ENCODE results near the gene OR8B4. TPM values are rescaled to one million over a fixed set of nuclear protein-coding genes. Genes with fewer than 3 reads are reported as not detected.
"Not testable (repeated sequence)": the region's sequence is repeated elsewhere in the genome, so short reads cannot be mapped to it uniquely, and the experiment has no call there.

OR8B4 gene
- total RNA-seq, 1 experiment from 2014 or later = not detected

DNA sequence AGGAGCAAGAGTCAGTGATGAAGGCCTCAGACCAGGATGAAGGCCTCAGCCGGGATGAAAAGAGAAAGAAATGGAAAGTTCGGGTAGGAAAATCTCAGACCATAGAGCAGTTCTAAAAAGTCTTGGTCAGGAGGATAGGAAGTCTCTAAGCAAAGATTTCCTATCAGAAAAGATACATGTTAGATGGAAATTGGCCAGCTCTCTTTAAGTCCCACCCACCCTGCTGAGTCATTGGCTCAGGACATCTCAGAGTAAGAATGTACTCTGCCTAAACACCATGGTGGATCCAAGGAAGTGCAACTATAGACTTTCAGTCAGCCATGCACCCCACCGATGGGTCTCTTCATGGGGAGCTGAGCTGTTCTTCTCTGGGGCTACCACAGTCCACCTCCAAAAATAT lies 30.3 kb downstream of the OR8B4 start:
- no peak for DNase-seq
- H3K36me3 Mint-ChIP-seq (ENCODE audit: insufficient read depth, unreplicated experiment) = no peaks in the 10 kb centered on the region
- CTCF ChIA-PET = no interaction called here
- no peak overlapping the region for H3K27ac Mint-ChIP-seq (ENCODE audit: unreplicated experiment)
- H3K4me3 Mint-ChIP-seq (ENCODE audit: low read depth, unreplicated experiment) = no peak overlapping the region
- no peaks in the 10 kb centered on the region for H3K4me1 Mint-ChIP-seq (ENCODE audit: low read depth, unreplicated experiment)
- BruUV-seq (replicated peaks) = no TSS peak
- intact Hi-C loops (cut with micrococcal nuclease; ENCODE audit: unreplicated experiment) = no loop called here
- no peaks in the 10 kb centered on the region for H3K27me3 Mint-ChIP-seq (ENCODE audit: unreplicated experiment)
- peaks cover 4% of the 10 kb centered on the region for H3K9me3 Mint-ChIP-seq (ENCODE audit: low read depth, unreplicated experiment)
- TF ChIP-seq, protein P1, sequence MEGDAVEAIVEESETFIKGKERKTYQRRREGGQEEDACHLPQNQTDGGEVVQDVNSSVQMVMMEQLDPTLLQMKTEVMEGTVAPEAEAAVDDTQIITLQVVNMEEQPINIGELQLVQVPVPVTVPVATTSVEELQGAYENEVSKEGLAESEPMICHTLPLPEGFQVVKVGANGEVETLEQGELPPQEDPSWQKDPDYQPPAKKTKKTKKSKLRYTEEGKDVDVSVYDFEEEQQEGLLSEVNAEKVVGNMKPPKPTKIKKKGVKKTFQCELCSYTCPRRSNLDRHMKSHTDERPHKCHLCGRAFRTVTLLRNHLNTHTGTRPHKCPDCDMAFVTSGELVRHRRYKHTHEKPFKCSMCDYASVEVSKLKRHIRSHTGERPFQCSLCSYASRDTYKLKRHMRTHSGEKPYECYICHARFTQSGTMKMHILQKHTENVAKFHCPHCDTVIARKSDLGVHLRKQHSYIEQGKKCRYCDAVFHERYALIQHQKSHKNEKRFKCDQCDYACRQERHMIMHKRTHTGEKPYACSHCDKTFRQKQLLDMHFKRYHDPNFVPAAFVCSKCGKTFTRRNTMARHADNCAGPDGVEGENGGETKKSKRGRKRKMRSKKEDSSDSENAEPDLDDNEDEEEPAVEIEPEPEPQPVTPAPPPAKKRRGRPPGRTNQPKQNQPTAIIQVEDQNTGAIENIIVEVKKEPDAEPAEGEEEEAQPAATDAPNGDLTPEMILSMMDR (IDR thresholded peaks at IDR 0.05; ENCODE audit: unreplicated experiment) = no peak

DNA sequence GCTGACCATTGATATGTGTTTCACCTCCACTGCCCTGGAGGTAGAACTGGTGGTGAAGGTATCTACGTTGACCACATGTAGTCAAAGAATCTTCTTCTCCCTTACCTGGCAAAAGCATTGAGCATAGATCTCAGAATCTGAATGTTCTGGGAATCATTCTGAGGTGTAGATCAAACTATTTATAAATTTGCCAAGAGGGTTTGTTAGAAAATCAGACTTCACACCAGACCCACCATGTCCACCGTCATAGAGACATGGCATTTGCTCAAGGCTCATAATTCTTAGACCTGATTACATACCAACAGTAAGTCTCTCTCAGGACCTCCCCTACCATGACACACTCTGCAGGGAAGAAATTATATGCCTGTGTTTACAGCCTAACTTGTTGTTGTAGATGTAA lies 40.3 kb downstream of the OR8B4 start, which contains the start of gene OR8B2:
OR8B2 (minus strand) TSS at position 101 of the 400 bp plus-strand sequence. CDS start 1,156 bp downstream, outside the sequence.
- BruUV-seq (replicated peaks) = no TSS peak
- CTCF ChIA-PET = interaction anchor here (0.6 kb wide), 1 partner anchor 1299 kb away, joined by 5 read pairs; no protein-coding TSS in a partner anchor
- H3K27ac Mint-ChIP-seq (ENCODE audit: unreplicated experiment) = no peak within 1 kb of the TSS
- intact Hi-C loops (cut with micrococcal nuclease; ENCODE audit: unreplicated experiment) = no loop called here
- H3K9me3 Mint-ChIP-seq (ENCODE audit: low read depth, unreplicated experiment) = no peaks in the 10 kb centered on the region
- H3K4me3 Mint-ChIP-seq (ENCODE audit: low read depth, unreplicated experiment) = no peak within 1 kb of the TSS
- H3K4me1 Mint-ChIP-seq (ENCODE audit: low read depth, unreplicated experiment) = no peaks in the 10 kb centered on the region
- no peaks in the 10 kb centered on the region for H3K36me3 Mint-ChIP-seq (ENCODE audit: insufficient read depth, unreplicated experiment)
- TF ChIP-seq, protein P1 (IDR thresholded peaks at IDR 0.05; ENCODE audit: unreplicated experiment) = no peak
- DNase-seq = no peak
- H3K27me3 Mint-ChIP-seq (ENCODE audit: unreplicated experiment) = no peaks in the 10 kb centered on the region

DNA sequence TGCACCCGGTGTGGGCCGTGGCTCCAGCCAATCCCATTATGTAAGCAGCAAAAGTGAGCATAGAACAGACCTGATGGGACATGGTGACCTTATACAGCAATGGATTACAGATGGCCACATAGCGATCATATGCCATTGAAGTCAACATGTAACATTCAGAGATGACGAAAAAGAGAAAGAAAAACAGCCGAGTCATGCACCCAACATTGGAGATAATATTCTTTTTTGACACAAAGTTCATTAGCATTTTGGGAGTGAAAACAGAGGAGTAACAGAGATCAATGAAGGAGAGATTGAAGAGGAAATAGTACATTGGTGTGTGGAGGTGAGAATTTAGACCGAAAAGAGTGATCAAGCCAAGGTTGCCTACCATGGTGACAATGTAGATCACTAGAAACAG lies 41.8 kb downstream of the OR8B4 start:
- H3K27me3 Mint-ChIP-seq (ENCODE audit: unreplicated experiment); H3K4me3 Mint-ChIP-seq (ENCODE audit: low read depth, unreplicated experiment); H3K27ac Mint-ChIP-seq (ENCODE audit: unreplicated experiment); intact Hi-C loops (cut with micrococcal nuclease; ENCODE audit: unreplicated experiment); CTCF ChIA-PET; H3K36me3 Mint-ChIP-seq (ENCODE audit: insufficient read depth, unreplicated experiment); H3K9me3 Mint-ChIP-seq (ENCODE audit: low read depth, unreplicated experiment); H3K4me1 Mint-ChIP-seq (ENCODE audit: low read depth, unreplicated experiment); BruUV-seq (replicated peaks); DNase-seq: not testable (repeated sequence)

DNA sequence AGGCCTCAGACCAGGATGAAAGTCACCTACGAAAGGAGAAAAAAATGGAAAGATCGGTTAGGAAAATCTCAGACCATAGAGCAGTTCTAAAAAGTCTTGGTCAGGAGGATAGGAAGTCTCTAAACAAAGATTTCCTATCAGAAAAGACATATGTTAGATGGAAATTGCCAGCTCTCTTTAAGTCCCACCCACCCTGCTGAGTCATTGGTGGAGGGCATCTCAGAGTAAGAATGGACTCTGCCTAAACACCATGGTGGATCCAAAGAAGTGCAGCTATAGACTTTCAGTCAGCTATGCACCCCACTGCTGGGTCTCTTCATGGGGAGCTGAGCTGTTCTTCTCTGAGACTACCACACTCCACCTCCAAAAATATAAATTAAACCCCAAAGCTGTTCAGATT lies 44.1 kb downstream of the OR8B4 start:
- intact Hi-C loops (cut with micrococcal nuclease; ENCODE audit: unreplicated experiment) = no loop called here
- CTCF ChIA-PET = no interaction called here

DNA sequence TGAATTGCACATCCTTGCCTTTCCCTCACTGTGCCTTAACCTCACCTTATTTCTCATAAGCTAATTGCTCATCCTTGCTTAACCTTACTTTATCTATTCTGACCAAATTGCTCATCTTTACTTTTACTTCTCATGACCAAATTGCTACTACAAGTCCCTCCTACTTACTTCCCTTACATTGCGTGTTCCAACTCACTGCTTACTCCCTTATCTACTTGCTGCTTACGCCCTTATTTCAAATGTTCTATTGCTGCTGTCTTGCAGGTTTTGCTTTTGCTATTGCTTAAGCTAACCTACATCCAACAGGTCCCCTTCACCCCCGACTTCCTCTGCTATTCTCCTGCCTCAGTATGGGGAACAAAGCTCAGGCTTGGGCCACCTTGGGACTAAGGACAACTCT lies 48.4 kb downstream of the OR8B4 start:
- TF ChIP-seq, protein P1 (IDR thresholded peaks at IDR 0.05; ENCODE audit: unreplicated experiment) = no peak
- Mint-ChIP-seq H3K9me3 (ENCODE audit: low read depth, unreplicated experiment) (no peaks in the 10 kb centered on the region), H3K27ac (ENCODE audit: unreplicated experiment) (no peak overlapping the region), H3K4me3 (ENCODE audit: low read depth, unreplicated experiment) (no peak overlapping the region), H3K27me3 (ENCODE audit: unreplicated experiment) (no peaks in the 10 kb centered on the region), H3K36me3 (ENCODE audit: insufficient read depth, unreplicated experiment) (no peaks in the 10 kb centered on the region), H3K4me1 (ENCODE audit: low read depth, unreplicated experiment) (no peaks in the 10 kb centered on the region)
- BruUV-seq (replicated peaks) = no TSS peak
- intact Hi-C loops (cut with micrococcal nuclease; ENCODE audit: unreplicated experiment) = no loop called here
- DNase-seq = no peak
- CTCF ChIA-PET = no interaction called here

More for the DNA sequence above, 44.1 kb downstream of the OR8B4 start:
- Mint-ChIP-seq H3K27me3 (ENCODE audit: unreplicated experiment) (no peaks in the 10 kb centered on the region), H3K27ac (ENCODE audit: unreplicated experiment) (no peak overlapping the region), H3K4me3 (ENCODE audit: low read depth, unreplicated experiment) (no peak overlapping the region), H3K4me1 (ENCODE audit: low read depth, unreplicated experiment) (no peaks in the 10 kb centered on the region), H3K9me3 (ENCODE audit: low read depth, unreplicated experiment) (no peaks in the 10 kb centered on the region), H3K36me3 (ENCODE audit: insufficient read depth, unreplicated experiment) (no peaks in the 10 kb centered on the region)
- BruUV-seq (replicated peaks) = no TSS peak
- DNase-seq = no peak
- TF ChIP-seq, protein P1 (IDR thresholded peaks at IDR 0.05; ENCODE audit: unreplicated experiment) = no peak

Other genes with a start within 250 kb of the OR8B4 start
- gene OR10D3, start 241.5 kb downstream of the OR8B4 start, total RNA-seq (2022) = not detected in 2 replicates
- gene OR8G1, start 183.8 kb downstream of the OR8B4 start, total RNA-seq (2022) = not detected in 2 replicates
- not detected in 2 replicates for gene OR8G5, start 168.5 kb downstream of the OR8B4 start, total RNA-seq (2022)
- gene OR8D1, start 110.9 kb downstream of the OR8B4 start, total RNA-seq (2022) = not detected in 2 replicates
- not detected in 2 replicates for gene OR8D2, start 104.7 kb downstream of the OR8B4 start, total RNA-seq (2022)
- not detected in 2 replicates for gene OR8B2, start 40.4 kb downstream of the OR8B4 start, total RNA-seq (2022)
- not detected in 2 replicates for gene OR8B3, start 25.8 kb downstream of the OR8B4 start, total RNA-seq (2022)
- gene OR8B8, start 20.8 kb upstream of the OR8B4 start, total RNA-seq (2022) = not detected in 2 replicates
- not detected in 2 replicates for gene OR8B12, start 118.8 kb upstream of the OR8B4 start, total RNA-seq (2022)
- gene OR8A1, start 145.1 kb upstream of the OR8B4 start, total RNA-seq (2022) = not detected in 2 replicates
- gene PANX3, start 186.6 kb upstream of the OR8B4 start, total RNA-seq (2022) = not detected in 2 replicates
- 18.8 and 19.1 TPM in 2 replicates for gene TBRG1, start 198.0 kb upstream of the OR8B4 start, total RNA-seq (2022)
- 8.4 and 10.0 TPM in 2 replicates for gene SIAE, start 248.9 kb upstream of the OR8B4 start, total RNA-seq (2022)
- 5.4 and 5.6 TPM in 2 replicates for gene SPA17, start 249.0 kb upstream of the OR8B4 start, total RNA-seq (2022)

Data from Calu3 (cell line).